Retinal pigment epithelial cell (primary cell): Measurements from ENCODE around the gene PROCR.
"Not testable (repeated sequence)": the region's sequence is repeated elsewhere in the genome, so short reads cannot be mapped to it uniquely, and the experiment has no call there.

Experiments used
- DNase-seq: peaks from one replicate; pipeline ENCODE4 v3.0.0-alpha.2; 2010; ENCODE audit warnings: low read depth
- H3K4me3 ChIP-seq: 2 replicates; pipeline ENCODE4 v1.5.1; 2011; ENCODE audit warnings: mild to moderate bottlenecking, low read length, control low read depth, moderate library complexity
- TF ChIP-seq, protein P1 (sequence below): conservative IDR thresholded peaks from 2 replicates; pipeline ENCODE4 v1.5.1; 2011; ENCODE audit warnings: low read depth, low read length, control low read depth, inconsistent platforms

The PROCR gene

DNA sequence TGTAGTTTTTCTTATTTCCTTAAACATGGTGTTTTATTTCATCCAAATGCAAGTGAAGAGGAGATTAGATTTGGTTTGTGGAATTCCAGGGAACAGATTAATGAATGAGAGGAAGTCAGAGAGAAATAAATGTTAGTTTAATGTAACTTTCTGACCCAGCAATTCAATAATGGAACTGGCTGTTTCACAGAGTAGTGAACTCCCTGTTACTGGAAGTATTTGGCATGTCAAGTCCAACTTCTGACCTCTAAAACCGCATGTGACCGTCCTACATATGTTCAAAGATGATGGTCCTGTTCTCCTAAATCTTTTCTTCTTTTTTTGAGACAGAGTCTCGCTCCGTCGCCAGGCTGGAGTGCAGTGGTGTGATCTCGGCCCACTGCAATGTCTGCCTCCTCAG lies 18.7 kb downstream of the PROCR start:
- H3K4me3 ChIP-seq: no peak overlapping the region
- no peak for DNase-seq
- TF ChIP-seq, protein P1, sequence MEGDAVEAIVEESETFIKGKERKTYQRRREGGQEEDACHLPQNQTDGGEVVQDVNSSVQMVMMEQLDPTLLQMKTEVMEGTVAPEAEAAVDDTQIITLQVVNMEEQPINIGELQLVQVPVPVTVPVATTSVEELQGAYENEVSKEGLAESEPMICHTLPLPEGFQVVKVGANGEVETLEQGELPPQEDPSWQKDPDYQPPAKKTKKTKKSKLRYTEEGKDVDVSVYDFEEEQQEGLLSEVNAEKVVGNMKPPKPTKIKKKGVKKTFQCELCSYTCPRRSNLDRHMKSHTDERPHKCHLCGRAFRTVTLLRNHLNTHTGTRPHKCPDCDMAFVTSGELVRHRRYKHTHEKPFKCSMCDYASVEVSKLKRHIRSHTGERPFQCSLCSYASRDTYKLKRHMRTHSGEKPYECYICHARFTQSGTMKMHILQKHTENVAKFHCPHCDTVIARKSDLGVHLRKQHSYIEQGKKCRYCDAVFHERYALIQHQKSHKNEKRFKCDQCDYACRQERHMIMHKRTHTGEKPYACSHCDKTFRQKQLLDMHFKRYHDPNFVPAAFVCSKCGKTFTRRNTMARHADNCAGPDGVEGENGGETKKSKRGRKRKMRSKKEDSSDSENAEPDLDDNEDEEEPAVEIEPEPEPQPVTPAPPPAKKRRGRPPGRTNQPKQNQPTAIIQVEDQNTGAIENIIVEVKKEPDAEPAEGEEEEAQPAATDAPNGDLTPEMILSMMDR: no peak

DNA sequence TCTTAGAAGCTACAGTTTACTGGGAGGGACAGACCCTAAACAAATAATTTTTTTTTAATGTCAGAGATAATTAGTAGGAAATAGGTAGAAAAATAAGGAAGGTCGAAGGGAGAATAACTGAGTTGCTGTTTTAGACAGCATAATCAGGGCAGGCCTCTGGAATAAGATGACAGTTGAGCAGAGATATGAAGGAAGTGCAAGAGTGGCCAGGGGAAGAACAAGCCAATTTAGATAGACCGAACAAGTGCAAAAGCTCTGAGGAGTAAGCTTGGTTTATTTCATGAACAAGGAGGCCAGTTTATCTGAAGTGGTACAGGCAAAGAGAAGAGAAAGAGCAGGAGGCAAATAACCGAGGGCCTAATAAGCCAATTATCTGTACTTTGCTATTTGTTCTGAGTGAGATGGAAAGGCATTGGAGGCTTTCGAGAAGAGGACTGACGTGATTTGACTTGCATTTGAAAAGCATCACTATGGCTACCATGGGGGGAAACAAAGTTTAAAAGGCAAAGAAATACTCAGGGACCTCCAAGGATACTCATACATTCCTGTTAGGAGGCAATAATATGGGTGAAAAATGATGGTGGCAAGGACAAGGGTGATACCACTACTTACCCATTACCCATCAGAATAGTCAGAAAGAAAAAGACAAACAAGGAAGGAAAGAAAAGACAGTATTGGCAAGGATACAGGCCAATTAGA lies 19.7 kb downstream of the PROCR start:
- TF ChIP-seq, protein P1: no peak
- H3K4me3 ChIP-seq: no peak overlapping the region
- no peak for DNase-seq

DNA sequence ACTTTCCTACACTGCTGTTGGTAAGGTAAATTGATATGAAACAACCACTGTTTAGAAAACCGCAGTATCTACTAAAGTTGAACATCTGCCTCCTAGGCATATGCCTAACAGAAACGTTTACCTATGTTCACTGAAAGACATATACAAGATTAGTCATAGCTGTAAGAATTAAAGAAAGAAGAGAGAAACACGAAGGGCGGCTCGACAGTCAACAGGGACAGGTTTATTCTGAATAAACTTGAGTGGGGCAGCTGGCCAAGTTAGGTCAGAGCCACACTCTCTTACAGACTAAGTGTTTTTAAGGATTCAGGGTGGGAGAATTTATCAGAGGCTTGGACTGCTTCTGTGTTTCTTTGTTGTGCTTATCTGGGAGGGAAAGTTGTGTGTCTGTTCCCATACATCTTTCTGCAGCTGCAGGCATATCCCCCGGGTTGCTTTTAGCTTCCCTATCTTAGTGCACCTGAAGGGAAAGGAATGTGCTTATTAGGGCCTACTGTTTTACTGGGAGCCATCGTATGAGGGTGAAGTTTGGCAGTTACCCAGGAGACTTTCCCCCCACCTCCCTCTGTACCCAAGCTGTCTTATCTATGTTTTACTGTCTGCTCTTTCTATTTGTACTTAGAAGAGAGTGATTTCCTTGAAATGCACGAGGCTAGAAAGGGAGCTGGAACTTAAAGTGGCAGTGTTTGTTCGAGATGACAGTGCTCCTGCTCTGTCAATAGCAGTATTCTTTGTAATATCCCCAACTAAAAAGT lies 20.4 kb downstream of the PROCR start:
- TF ChIP-seq, protein P1: no peak
- DNase-seq: no peak
- no peak overlapping the region for H3K4me3 ChIP-seq

DNA sequence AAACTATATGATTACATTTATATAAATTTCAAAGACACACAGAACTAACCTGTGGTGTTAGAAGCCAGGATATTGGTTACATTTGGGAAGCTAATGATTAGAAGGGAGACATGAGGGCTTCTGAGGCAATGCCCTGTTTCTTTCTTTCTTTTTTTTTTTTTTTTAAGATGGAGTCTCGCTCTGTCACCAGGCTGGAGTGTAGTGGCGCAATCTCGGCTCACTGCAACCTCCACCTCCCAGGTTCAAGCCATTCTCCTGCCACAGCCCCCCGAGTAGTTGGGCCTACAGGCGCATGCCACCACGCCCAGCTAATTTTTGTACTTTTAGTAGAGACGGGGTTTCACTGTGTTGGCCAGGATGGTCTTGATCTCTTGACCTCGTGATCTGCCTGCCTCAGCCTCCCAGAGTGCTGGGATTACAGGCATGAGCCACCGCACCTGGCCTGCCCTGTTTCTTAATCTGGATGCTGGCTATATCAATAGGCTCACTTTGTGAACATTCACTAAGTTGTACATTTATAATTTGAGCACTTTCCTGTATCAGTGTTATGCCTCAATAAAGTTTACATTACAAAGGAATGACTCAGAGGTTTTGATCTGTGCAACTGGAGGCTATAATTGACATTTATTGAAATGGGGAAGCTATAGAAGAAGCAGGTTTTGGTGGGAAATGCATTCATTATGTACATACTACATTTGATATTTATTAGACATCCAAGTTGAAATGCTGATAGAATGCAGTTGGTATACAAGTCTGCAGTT lies 21.3 kb downstream of the PROCR start:
- DNase-seq, H3K4me3 ChIP-seq: not testable (repeated sequence)

DNA sequence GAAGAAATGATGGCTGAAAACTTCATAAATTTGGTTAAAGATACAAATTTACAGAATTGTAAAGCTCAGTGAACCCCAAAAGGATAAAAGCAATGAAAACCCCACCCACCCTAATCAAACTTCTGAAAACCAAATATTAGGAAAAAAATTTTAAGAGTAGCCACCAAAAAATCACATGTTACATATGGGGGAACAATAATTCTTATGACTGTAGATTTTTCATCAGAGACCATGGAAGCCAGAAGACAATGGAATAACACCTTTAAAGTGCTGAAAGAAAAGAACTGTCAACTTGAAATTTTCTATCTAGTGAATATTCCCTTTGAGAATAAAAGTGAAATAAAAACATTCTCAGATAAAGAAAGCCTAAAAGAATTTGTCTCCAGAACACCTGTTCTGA lies 24.4 kb downstream of the PROCR start:
- H3K4me3 ChIP-seq: no peak overlapping the region
- TF ChIP-seq, protein P1: no peak
- DNase-seq: no peak

DNA sequence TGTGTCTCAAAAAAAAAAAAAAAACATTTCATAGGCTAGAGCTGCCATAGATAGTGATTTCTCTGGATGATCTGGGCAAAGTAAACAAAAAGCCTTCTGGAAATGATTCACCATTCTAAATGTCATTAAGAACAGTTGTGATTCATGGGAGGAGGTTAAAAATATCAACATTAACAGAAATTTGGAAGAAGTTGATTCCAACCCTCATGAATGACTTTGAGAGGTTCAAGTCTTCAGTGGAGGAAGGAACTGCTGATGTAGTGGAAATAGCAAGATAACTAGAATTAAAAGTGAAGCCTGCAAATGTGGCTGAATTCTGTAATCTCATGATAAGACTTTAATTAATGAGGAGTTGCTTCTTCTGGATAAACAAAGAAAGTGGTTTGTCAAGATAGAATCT lies 27.9 kb downstream of the PROCR start:
- TF ChIP-seq, protein P1: no peak
- DNase-seq: no peak
- H3K4me3 ChIP-seq: no peak overlapping the region

DNA sequence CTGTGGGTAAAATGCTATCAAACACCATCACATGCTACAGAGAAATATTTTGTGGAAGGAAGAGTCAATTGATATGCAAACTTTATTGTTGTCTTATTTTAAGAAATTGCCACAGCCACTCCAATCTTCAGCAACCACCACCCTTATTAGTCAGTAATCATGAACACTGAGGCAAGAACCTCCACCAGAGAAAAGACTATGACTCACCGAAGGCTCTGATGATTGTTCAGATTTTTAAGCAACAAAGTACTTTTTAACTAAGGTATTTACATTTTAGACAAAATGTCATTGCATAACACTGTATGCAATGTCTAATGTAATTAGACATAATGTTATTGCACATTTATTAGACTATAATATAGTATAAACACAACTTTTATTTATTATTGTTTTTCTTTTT lies 28.4 kb downstream of the PROCR start:
- peak; percentile 20 for DNase-seq
- TF ChIP-seq, protein P1: no peak
- no peak overlapping the region for H3K4me3 ChIP-seq

DNA sequence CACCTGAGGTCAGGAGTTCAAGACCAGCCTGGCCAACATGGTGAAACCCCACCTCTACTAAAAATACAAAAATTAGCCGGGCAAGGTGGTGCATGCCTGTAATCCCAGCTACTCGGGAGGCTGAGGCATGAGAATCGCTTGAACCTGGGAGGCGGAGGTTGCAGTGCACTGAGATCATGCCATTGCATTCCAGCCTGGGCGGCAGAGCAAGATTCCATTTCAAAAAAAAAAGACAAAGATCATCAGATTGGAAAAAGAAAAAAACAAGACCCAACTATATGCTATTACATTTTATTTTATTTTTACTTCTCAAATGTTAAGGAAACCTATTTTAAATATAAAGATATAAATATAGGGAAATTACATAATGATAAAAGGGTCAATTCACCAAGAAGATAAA lies 29.6 kb downstream of the PROCR start:
- H3K4me3 ChIP-seq, DNase-seq: not testable (repeated sequence)
